Jurkat, Clone E6-1 (cell line): ENCODE measurements around the gene SDCBP2.

Experiments
- DNase-seq: peaks from one replicate; pipeline ENCODE4 v3.0.0-alpha.2; 2011; ENCODE audit warnings: low read depth, low spot score
- H3K4me3 ChIP-seq: 2 replicates; pipeline ENCODE4 v1.5.1; 2011; ENCODE audit warnings: mild to moderate bottlenecking, low read length, control low read depth, moderate library complexity

SDCBP2 gene

DNA sequence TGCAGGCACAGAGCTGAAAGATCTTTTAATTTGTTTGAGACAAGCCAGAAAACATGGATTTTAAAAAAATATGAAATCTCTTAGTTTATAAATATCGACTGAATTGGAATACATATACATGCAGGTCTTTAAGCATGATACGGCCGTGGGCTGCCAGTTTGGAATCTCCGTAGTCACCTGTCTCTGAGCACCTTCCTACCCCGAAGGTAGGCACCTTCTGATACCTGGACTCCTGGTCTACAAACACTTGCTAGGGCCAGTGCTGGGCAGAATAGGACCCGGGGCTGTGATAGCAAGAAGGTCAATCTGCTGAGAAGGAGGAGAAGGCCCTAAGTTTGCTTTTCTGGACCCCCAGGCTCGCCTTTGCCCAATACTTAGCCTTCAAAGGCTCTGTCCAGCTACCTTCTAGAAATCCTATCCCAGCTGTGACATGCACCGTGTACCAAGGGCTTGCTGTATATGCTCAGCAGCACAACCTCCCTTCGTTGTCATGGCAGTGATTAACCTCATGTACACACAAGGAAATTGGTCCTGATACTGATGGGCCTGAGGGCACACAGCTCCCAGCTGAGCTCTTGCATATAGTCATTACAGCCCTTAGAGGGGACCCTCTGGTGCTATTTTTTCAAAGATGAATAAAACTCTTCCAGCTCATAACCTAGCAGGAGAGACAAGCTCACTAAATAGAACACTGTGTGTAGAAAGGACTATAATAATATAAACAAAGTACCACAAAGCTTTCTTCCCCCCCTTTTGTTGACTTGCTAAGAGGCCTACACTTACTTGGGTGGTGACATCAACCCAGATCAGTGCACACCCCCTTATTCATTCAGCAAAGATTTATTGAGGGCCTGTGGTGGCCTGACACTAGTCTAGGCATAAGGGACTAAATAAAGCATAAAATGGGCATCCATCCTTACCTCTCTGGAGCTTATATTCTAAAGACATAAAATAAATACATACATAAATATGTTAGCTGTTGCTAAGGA, 45.1 kb downstream of the SDCBP2 start:
- DNase-seq, result no peak
- H3K4me3 ChIP-seq, result no peak overlapping the region

DNA sequence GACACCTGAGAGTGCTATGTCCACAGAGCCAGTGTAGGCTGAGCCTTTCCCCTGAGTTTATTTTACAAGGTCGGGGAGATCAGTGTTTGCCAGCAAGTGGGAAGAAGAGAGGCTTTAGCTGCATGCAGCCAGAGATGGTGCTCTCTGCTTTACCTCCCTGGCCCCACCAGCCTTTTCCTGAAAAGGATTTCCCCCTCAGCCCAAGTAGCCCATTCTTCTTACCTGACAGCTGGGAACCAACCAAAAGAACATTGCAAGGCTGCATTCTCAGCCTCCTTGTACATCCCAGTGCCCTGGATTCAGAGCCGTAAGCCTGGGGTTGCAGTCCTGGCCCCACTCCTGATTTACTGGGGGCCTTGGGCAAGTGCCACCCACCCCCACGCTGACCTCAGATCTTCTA, 46.0 kb downstream of the SDCBP2 start:
- DNase-seq, result no peak

DNA sequence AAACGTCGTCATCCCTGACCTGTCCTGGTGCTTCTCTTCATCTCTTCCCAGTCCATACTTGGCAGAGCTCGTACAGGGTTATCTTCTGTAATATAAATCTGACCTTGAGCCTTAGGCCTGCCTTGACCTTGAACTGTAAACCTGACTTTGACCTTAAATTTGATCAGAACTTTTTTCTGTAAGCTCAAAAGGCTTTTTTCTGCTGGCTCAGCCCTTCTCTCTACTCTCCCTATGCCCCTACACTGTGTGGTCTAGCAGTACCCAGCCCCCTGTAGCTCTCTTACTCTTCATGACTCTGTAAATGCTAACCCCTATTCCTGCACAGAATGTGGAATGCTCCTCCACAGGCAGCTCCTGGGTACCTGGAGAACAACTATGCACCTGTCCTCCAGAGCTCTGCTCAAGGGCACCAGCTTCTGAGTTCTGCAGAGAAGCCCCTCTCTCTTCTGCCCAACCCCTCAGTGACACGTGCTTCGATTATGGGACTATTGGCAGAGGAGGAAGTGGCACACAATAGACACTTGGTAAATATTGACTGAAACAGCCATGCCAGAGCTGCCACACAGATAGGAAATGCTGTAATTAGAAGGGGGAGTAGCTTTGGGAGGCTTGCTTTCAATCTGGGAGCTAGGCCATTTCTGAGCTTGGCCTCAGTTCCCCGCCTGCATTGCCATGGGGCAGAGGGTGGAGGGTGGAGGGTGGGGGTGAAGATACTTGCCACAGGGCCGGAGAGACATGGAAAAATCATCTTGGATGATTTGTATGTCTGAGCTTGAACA, 47.5 kb downstream of the SDCBP2 start:
- no peak overlapping the region for H3K4me3 ChIP-seq
- DNase-seq, result no peak

More for the DNA sequence above, 46.0 kb downstream of the SDCBP2 start:
- H3K4me3 ChIP-seq, result no peak overlapping the region

DNA sequence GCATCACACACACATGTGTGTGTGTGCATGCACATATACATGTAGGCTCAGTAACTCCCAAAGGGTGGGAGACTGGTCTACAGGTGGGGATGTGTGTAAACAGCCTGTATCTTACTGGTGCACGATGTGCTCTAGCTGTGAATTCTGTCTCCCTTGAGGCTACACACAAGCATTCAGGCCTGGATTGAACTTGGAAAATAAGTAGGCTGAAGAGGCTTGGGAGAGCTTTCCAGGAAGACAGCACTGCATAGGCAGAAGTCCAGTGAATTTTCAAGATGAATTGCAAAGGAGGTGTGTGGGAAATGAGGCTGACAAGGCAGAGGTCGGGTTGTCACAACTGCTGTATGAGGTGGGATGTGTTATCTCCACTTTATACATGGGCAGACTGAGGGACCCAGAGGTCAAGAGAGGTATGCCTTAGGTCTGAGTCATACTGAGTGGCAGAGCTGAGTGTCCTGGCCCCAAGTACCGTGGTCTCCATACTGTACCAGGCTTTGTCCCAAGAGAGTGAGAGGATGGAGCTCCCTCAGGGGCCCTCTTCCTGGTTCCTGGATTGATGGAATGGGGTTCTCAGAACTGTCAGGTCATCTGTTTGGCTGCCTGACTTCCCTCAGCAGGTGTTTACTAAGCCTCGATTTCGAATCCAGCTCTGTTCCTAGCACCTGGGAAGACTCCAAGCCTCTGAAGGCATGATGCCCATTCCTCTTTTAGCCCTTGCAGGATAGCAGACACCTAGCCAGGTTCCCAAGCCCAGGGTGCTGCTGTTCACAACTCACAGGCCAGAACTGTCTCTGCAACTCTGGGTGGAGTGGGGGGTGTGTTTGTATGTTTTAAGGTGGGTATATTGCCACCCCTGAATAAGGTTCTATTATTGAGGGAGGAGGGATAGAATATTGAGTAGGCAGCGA, 48.5 kb downstream of the SDCBP2 start:
- H3K4me3 ChIP-seq, result no peak overlapping the region
- DNase-seq, result no peak

DNA sequence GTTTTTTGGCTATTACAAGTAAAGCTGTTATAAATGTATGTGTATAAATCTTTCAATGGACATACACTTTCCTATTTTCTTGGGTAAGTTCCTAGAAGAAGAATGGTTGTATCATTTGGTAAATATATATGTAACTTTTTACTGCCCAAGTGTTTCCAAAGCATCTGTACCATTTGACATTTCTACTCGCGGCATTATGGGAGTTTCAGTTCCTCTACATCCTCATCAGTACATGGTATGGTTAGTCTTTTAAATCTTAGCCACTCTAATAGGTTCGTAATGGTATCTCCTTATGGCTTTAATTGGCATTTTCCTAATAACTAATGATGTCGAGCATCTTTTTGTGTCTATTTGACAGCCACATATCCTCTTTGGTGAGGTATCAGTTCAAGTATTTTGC, 49.9 kb downstream of the SDCBP2 start:
- no peak overlapping the region for H3K4me3 ChIP-seq
- DNase-seq, result no peak

DNA sequence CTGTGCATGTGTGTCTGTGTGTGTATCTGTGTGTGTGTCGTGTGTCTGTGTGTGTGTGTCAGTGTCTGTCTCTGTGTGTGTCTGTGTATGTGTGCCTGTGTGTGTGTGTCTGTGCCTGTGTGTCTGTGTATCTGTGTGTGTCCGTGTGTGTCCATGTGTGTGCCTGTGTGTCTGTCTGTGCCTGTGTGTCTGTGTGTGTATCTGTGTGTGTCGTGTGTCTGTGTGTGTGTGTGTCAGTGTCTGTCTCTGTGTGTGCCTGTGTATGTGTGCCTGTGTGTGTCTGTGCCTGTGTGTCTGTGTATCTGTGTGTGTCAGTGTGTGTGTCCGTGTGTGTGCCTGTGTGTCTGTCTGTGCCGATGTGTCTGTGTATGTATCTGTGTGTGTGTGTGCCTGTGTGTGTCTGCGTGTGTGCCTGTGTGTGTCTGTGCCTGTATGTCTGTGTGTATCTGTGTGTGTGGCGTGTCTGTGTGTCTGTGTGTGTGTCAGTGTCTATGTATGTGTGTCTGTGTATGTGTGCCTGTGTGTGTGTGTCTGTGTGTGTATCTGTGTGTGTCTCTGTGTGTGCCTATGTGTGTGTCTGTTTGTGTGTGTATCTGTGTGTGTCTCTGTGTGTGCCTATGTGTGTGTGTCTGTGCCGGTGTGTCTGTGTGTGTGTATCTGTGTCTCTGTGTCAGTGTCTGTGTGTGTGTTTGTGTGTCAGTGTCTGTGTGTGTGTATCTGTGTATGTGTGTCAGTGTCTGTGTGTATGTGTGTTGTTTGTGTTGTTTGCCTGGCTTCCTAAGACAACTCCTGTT, 51.2 kb downstream of the SDCBP2 start:
- no peak overlapping the region for H3K4me3 ChIP-seq
- DNase-seq, result no peak

DNA sequence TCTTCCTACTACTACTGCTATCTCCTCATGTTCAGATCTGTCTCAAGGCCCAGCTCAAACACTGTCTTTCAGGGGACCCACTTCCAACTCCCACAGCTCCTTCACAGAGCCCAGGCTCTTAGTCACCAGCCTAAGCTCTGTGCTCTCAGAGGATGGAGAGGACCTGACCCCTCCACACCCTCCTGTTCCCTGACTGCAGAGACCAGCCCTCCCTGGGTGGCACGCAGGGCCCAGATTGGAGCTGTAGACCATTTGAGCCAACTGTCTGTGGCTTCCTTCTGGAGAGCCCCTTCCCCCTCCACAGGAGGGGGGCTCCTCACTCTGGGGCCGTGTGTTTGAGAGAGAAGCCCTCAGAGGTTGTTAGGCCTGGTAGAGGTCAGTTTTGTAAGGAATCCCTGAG, 53.0 kb downstream of the SDCBP2 start:
- DNase-seq, result no peak
- no peak overlapping the region for H3K4me3 ChIP-seq

DNA sequence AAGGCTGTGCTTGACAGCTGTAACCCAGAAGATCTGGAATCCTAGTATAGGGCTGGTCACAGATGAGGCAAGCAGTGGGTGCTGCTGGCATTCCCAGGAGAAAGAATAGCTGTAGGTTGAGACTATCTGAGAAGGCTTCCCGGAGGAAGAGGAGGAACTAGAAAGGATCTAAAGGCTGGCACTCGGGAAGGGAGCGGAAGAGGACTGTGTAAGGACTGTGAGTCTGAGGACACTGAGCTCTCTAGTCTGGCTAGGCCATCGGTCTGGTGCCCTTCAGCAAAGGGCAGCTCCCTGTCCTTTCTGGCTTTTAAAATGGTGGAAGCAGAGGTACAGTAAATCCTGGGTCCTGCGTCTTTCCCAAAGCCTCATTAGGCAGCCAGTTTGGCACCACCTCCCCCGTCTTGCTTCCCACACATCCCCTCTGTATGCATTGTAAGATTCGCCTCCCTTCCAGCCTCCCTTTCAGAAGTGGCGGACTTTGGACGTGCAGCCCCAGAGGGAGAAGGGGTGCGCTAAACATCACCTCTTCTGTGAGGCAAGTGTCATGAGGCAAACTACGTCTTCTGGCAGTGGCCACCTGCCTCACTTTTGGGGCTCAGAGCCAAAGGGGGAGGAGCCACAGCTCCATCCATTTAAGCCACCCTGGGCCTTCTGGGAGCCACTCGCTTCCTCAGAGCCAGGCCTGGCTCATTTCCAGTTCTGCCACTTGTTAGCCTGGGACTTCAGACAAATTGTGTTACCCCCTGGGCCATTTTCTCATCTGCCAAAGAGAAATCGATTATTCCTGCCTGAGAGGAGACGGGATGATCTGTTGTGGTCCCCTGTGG, 54.2 kb downstream of the SDCBP2 start:
- DNase-seq, result no peak
- H3K4me3 ChIP-seq, result no peak overlapping the region

DNA sequence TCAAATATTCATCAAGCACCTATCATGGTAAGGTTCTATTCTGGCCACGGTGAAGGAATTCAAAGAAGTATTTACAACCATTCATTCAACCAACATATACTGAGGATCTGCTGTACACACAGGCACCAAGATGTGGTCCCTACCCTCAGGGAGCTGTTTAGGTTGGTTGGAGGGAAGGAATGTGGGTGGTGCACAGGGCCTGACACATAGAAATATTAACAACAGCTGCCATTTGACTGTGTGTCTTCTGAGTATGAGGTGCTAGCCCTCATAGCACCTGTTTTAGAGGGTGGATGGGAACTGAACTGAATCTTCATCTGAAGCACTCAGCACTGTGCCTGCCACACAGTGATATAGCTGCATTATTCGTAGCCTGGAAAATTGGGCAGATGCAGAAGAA, 55.6 kb downstream of the SDCBP2 start:
- H3K4me3 ChIP-seq, result no peak overlapping the region
- no peak for DNase-seq

DNA sequence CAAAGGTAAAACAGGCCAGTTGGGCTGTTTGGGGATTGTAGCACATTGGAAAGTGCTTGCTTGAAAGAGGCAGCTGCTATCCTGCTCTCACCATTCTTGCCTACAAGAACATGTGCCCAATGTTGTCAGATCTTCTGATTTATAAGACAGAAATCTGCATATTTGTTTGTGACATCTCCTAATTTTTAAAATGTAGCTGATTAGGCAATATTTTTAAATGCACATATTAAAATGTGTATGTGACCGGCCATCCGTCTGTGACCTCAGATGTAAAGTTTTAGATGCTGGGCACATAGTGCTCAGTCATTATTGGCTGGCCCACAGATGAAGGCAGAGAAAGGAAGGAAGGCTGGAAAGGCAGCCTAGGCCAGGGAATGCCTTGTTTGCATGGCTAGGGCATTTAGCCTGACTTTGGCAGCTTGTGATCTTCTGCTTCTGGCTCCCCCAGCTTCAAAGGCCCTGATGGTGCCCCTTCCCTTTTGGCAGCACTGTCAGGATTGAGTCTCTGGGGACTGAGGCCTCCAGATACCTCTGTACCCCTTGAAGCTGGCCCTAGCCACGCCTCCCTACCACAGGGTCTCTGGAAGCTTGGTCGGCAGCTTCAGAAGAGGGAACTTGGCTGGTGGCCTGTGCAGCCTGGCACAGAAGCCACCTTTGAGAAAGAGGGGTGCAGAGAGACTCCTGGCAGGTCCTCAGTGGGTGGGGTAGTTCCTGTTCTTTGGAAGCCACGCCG, 56.4 kb downstream of the SDCBP2 start:
- no peak overlapping the region for H3K4me3 ChIP-seq
- no peak for DNase-seq

DNA sequence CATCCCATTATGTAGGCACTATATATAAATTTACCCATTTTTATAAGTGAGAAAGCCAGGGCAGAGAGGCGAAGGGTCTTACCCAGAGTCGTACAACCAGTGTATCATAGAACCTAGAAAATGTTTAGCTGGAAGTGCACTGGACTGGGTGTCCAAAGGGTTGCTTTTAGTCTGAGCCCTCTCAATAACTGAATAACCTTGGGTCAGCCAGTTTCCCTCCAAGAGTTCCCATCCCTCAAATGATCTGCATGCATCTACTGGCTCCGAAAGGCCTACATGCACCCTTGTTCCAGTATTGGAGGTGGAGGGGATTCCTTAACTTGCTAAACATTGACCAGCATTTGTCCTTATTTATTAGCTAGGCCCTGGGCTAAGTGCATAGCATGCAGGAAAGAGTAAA, 59.1 kb downstream of the SDCBP2 start:
- no peak for DNase-seq
- H3K4me3 ChIP-seq, result no peak overlapping the region

DNA sequence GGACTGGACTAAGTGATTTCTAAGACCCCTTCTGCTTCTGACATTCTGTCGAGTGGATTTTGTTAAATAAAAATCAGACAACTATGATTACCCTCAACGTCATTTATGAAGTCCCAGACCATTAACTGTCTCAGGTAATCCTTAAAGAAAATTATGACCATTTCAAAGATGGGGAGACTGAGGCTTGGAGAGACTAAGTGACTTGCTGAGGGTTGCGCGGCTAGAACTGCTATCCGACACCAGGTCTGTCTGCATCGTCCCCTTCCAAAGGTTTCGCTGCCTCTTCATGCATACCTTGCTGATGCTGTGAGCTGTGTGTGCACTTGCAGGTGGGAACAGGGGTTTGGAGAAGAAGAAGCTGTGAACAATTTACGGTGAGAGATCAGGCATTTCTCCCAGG, 59.7 kb downstream of the SDCBP2 start:
- no peak for DNase-seq
- H3K4me3 ChIP-seq, result no peak overlapping the region

DNA sequence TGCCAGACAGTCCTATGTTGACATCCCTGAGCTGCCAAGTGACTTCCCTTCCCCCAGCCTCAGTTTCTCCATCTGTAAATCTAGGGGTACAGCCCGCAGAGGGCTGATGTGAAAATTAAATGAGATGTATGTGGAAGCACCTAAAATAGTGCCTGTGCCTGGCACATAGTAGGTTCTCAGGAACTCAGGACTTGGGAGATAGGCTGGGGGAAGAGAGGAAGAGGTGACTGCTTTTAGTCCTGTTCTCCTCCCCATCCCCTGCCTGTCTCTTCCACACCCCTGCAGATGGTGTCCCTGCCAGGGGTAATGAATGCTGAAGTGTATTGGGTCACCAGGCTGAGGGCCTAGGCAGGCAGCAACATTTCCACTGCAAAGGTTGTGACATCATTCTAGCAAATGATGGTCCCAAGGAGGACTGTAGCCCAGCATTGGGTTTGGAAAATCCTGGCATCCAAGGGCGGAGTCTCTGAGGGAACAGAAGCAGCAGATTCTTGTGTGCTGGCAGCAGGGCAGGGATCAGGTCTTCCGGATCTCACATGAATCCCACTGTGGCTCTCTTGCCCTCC, 61.0 kb downstream of the SDCBP2 start:
- no peak overlapping the region for H3K4me3 ChIP-seq
- DNase-seq, result no peak

DNA sequence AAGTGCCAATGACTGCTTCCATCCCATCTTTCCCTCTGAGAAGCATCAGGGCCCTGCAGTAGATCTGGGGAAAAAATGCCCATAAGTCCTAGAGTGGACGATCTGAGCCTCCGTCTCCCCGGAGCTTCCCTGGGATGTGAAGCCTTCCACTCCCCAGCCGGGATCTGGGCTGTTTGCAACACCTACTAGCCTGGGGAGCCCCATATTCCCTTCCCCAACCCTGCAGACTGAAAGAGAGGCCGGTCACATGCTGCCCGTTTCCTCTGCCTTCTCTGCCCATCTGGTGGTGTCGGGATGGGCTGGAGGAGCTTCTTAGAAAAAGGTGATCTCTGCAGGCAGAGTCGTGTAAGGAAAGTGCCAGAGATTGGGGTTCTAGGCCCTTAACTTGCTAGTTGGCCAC, 61.8 kb downstream of the SDCBP2 start:
- no peak for DNase-seq

DNA sequence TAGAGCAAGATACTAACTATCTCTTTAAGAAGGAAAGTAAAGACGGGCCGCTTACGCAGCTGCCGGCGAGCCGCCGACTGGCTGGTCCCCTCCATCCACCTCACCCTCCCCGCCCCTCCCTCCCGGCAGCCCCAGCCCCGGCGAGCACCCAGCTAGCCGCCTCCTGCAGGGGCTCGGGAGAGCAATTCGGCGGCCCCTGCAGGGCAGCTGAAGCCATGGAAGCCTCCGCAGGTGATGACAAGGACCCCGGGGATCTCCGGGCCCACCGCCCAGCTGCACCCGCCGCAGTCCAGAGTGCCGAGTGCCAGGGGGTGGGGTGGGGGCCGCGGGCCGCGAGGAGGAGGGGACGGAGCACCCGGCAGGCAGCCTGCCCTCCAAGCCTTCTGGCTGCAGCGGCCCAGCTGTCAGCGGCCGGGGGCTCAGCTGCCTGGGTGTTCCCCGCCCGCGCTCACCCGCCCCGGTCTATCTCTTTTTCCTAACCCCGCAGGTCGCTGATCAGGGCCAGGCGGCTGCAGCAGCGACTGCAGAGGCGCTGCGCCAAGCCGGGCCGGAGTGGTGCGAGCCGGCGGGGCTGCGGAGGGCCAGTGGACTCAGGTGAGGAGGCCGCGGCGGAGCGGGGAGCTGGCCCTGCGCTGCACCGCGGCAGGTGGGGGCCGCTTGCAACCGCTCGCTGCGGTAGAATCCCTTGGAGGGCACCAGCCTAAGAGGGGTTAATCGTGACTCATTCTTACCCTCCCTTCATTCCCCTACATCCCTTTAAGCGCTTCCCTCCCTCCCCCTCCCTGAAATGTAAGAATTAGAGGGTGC, 62.6 kb downstream of the SDCBP2 start, which contains the start of gene SNPH:
SNPH (plus strand) TSS at position 128 of the 807 bp plus-strand sequence. CDS start 29,946 bp downstream, outside the sequence.
- peak within 1 kb of the TSS; percentile 64 for H3K4me3 ChIP-seq
- peak; percentile 69 for DNase-seq

More for the DNA sequence above, 61.8 kb downstream of the SDCBP2 start:
- 0 out of 2 replicates have a peak overlapping the region, but pooled peaks have one; percentile 64 for H3K4me3 ChIP-seq

DNA sequence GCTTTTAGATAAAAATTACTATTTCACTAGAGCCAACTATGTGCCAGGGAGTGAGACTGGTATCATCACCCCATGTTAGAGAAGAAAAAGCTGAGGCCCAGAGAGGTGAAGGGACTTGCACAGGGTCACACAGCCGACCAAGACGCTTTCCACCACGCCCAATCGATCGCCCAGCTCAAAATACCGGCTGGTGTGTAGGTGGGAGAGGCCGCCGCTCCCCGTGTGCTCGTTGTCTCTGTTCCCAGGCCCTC, 63.1 kb downstream of the SDCBP2 start:
- no peak for DNase-seq

More for the DNA sequence above, 63.1 kb downstream of the SDCBP2 start:
- H3K4me3 ChIP-seq, result peak overlapping the region; percentile 64
